ENCODE measurements around the gene RPL28.

Gene RPL28

GRCh38 chr19:55443824-55444480, 58.2 kb downstream of the RPL28 start:
- H2AK5ac ChIP-seq (ENCODE audit: low read length), result no peak overlapping the region
- no peaks in the 10 kb centered on the region for H3K79me1 ChIP-seq (ENCODE audit: low read length)
- H2BK5ac ChIP-seq (ENCODE audit: low read depth, low read length, poor library complexity), result no peak overlapping the region
- H3K4ac ChIP-seq (ENCODE audit: low read depth, low read length), result no peak overlapping the region
- H2BK12ac ChIP-seq (ENCODE audit: low read length), result no peak overlapping the region
- H2BK120ac ChIP-seq (ENCODE audit: insufficient read depth, low read length, poor library complexity), result no peak overlapping the region
- no peaks in the 10 kb centered on the region for H3K4me1 ChIP-seq (ENCODE audit: control insufficient read depth in 1 of 2, insufficient read depth in 2 of 2, low read length in 2 of 2)
- DNase-seq, result no peak
- H3K9me3 ChIP-seq (ENCODE audit: insufficient read depth, low read depth, low read length), result peaks cover 27% of the 10 kb centered on the region
- no peak overlapping the region for H3K4me2 ChIP-seq (ENCODE audit: low read length)
- no CpG with 5 or more reads among the region's 18 CpGs for WGBS (ENCODE audit: extremely low coverage, insufficient coverage, insufficient read length)
- H3K4me3 ChIP-seq (ENCODE audit: low read depth, low read length), result peak overlapping the region; percentile 25
- no peak overlapping the region for H3K9ac ChIP-seq (ENCODE audit: low read length)
- no peak overlapping the region for H4K91ac ChIP-seq (ENCODE audit: low read depth, low read length)
- H3K79me2 ChIP-seq (ENCODE audit: control insufficient read depth, insufficient read depth, low read length, poor library complexity), result no peaks in the 10 kb centered on the region
- H4K12ac ChIP-seq (ENCODE audit: low read depth, low read length), result no peak overlapping the region
- no peak overlapping the region for H3K23ac ChIP-seq (ENCODE audit: low read length)
- no peak overlapping the region for H3K18ac ChIP-seq (ENCODE audit: low read length)
- no peak overlapping the region for H2AFZ ChIP-seq (ENCODE audit: insufficient read depth, low read length, poor library complexity)
- peaks cover 50% of the 10 kb centered on the region for H3K27me3 ChIP-seq (ENCODE audit: insufficient read depth, low read length)
- H3K36me3 ChIP-seq (ENCODE audit: control insufficient read depth in 1 of 2, insufficient read depth in 2 of 2, low read length in 2 of 2), result no peaks in the 10 kb centered on the region
- no peak overlapping the region for H4K8ac ChIP-seq (ENCODE audit: low read depth, low read length)
- H3K27ac ChIP-seq (ENCODE audit: low read depth, low read length), result no peak overlapping the region
- no peak overlapping the region for H3K14ac ChIP-seq (ENCODE audit: low read length)

GRCh38 chr19:55444646-55445045, 58.9 kb downstream of the RPL28 start:
- WGBS (ENCODE audit: extremely low coverage, insufficient coverage, insufficient read length), result no CpG with 5 or more reads among the region's 11 CpGs
- Histone ChIP-seq H3K9ac (ENCODE audit: low read length) (no peak overlapping the region), H3K4me1 (ENCODE audit: control insufficient read depth in 1 of 2, insufficient read depth in 2 of 2, low read length in 2 of 2) (no peaks in the 10 kb centered on the region), H3K79me1 (ENCODE audit: low read length) (no peaks in the 10 kb centered on the region), H3K36me3 (ENCODE audit: control insufficient read depth in 1 of 2, insufficient read depth in 2 of 2, low read length in 2 of 2) (no peaks in the 10 kb centered on the region), H3K18ac (ENCODE audit: low read length) (no peak overlapping the region), H3K14ac (ENCODE audit: low read length) (no peak overlapping the region), H2BK5ac (ENCODE audit: low read depth, low read length, poor library complexity) (no peak overlapping the region), H3K23ac (ENCODE audit: low read length) (no peak overlapping the region), H3K27ac (ENCODE audit: low read depth, low read length) (no peak overlapping the region), H4K8ac (ENCODE audit: low read depth, low read length) (no peak overlapping the region), H3K79me2 (ENCODE audit: control insufficient read depth, insufficient read depth, low read length, poor library complexity) (no peaks in the 10 kb centered on the region), H2BK12ac (ENCODE audit: low read length) (no peak overlapping the region), H2AK5ac (ENCODE audit: low read length) (no peak overlapping the region), H2BK120ac (ENCODE audit: insufficient read depth, low read length, poor library complexity) (no peak overlapping the region), H3K4me2 (ENCODE audit: low read length) (no peak overlapping the region), H2AFZ (ENCODE audit: insufficient read depth, low read length, poor library complexity) (no peak overlapping the region), H3K9me3 (ENCODE audit: insufficient read depth, low read depth, low read length) (peaks cover 27% of the 10 kb centered on the region), H4K12ac (ENCODE audit: low read depth, low read length) (no peak overlapping the region), H3K4ac (ENCODE audit: low read depth, low read length) (no peak overlapping the region), H3K27me3 (ENCODE audit: insufficient read depth, low read length) (peaks cover 47% of the 10 kb centered on the region), H3K4me3 (ENCODE audit: low read depth, low read length) (no peak overlapping the region), H4K91ac (ENCODE audit: low read depth, low read length) (no peak overlapping the region)
- DNase-seq, result no peak

- WGBS (ENCODE audit: extremely low coverage, insufficient coverage, insufficient read length), result no CpG with 5 or more reads among the region's 8 CpGs
- H2BK120ac ChIP-seq (ENCODE audit: insufficient read depth, low read length, poor library complexity), result no peak overlapping the region
- H3K4ac ChIP-seq (ENCODE audit: low read depth, low read length), result no peak overlapping the region
- no peak overlapping the region for H4K91ac ChIP-seq (ENCODE audit: low read depth, low read length)
- H2AFZ ChIP-seq (ENCODE audit: insufficient read depth, low read length, poor library complexity), result no peak overlapping the region
- no peak overlapping the region for H3K23ac ChIP-seq (ENCODE audit: low read length)
- no peak overlapping the region for H3K9ac ChIP-seq (ENCODE audit: low read length)
- H3K79me1 ChIP-seq (ENCODE audit: low read length), result no peaks in the 10 kb centered on the region
- no peak overlapping the region for H4K12ac ChIP-seq (ENCODE audit: low read depth, low read length)
- H3K18ac ChIP-seq (ENCODE audit: low read length), result no peak overlapping the region
- H3K4me2 ChIP-seq (ENCODE audit: low read length), result no peak overlapping the region
- H3K36me3 ChIP-seq (ENCODE audit: control insufficient read depth in 1 of 2, insufficient read depth in 2 of 2, low read length in 2 of 2), result no peaks in the 10 kb centered on the region
- no peak overlapping the region for H2AK5ac ChIP-seq (ENCODE audit: low read length)
- DNase-seq, result no peak
- H2BK12ac ChIP-seq (ENCODE audit: low read length), result no peak overlapping the region
- H3K4me1 ChIP-seq (ENCODE audit: control insufficient read depth in 1 of 2, insufficient read depth in 2 of 2, low read length in 2 of 2), result no peaks in the 10 kb centered on the region
- no peak overlapping the region for H3K14ac ChIP-seq (ENCODE audit: low read length)
- no peak overlapping the region for H3K27ac ChIP-seq (ENCODE audit: low read depth, low read length)
- no peaks in the 10 kb centered on the region for H3K79me2 ChIP-seq (ENCODE audit: control insufficient read depth, insufficient read depth, low read length, poor library complexity)
- no peak overlapping the region for H2BK5ac ChIP-seq (ENCODE audit: low read depth, low read length, poor library complexity)
- no peak overlapping the region for H3K4me3 ChIP-seq (ENCODE audit: low read depth, low read length)
- peaks cover 19% of the 10 kb centered on the region for H3K9me3 ChIP-seq (ENCODE audit: insufficient read depth, low read depth, low read length)
- H4K8ac ChIP-seq (ENCODE audit: low read depth, low read length), result no peak overlapping the region
- peaks cover 45% of the 10 kb centered on the region for H3K27me3 ChIP-seq (ENCODE audit: insufficient read depth, low read length)
These were observed 60.3 kb downstream of the RPL28 start for GRCh38 chr19:55446060-55446459.

- no peak overlapping the region for H3K14ac ChIP-seq (ENCODE audit: low read length)
- H3K9me3 ChIP-seq (ENCODE audit: insufficient read depth, low read depth, low read length), result peaks cover 20% of the 10 kb centered on the region
- DNase-seq, result no peak
- no peak overlapping the region for H2BK120ac ChIP-seq (ENCODE audit: insufficient read depth, low read length, poor library complexity)
- H3K79me1 ChIP-seq (ENCODE audit: low read length), result no peaks in the 10 kb centered on the region
- WGBS (ENCODE audit: extremely low coverage, insufficient coverage, insufficient read length), result no CpG with 5 or more reads among the region's 16 CpGs
- H3K4ac ChIP-seq (ENCODE audit: low read depth, low read length), result no peak overlapping the region
- no peak overlapping the region for H2BK12ac ChIP-seq (ENCODE audit: low read length)
- H2BK5ac ChIP-seq (ENCODE audit: low read depth, low read length, poor library complexity), result no peak overlapping the region
- H4K12ac ChIP-seq (ENCODE audit: low read depth, low read length), result no peak overlapping the region
- no peak overlapping the region for H2AFZ ChIP-seq (ENCODE audit: insufficient read depth, low read length, poor library complexity)
- no peak overlapping the region for H3K4me2 ChIP-seq (ENCODE audit: low read length)
- H3K4me3 ChIP-seq (ENCODE audit: low read depth, low read length), result peak overlapping the region; percentile 44
- H3K27me3 ChIP-seq (ENCODE audit: insufficient read depth, low read length), result peaks cover 46% of the 10 kb centered on the region
- H3K23ac ChIP-seq (ENCODE audit: low read length), result no peak overlapping the region
- H3K36me3 ChIP-seq (ENCODE audit: control insufficient read depth in 1 of 2, insufficient read depth in 2 of 2, low read length in 2 of 2), result no peaks in the 10 kb centered on the region
- no peak overlapping the region for H3K18ac ChIP-seq (ENCODE audit: low read length)
- H3K9ac ChIP-seq (ENCODE audit: low read length), result no peak overlapping the region
- H4K91ac ChIP-seq (ENCODE audit: low read depth, low read length), result no peak overlapping the region
- no peaks in the 10 kb centered on the region for H3K79me2 ChIP-seq (ENCODE audit: control insufficient read depth, insufficient read depth, low read length, poor library complexity)
- peaks cover 0 to 3% of the 10 kb centered on the region in 2 experiments for H3K4me1 ChIP-seq (ENCODE audit: control insufficient read depth in 1 of 2, insufficient read depth in 2 of 2, low read length in 2 of 2)
- H2AK5ac ChIP-seq (ENCODE audit: low read length), result no peak overlapping the region
- no peak overlapping the region for H3K27ac ChIP-seq (ENCODE audit: low read depth, low read length)
- no peak overlapping the region for H4K8ac ChIP-seq (ENCODE audit: low read depth, low read length)
These were observed 61.9 kb downstream of the RPL28 start for GRCh38 chr19:55447421-55448174.
